ENCODE results near the gene RIPPLY2. TPM values are rescaled to one million over a fixed set of nuclear protein-coding genes. Genes with fewer than 3 reads are reported as not detected.
A peak's percentile ranks its signal among the peaks of the same experiment; 100 is the strongest.

Gene RIPPLY2
- total and polyA plus RNA-seq, 12 donors: 0.53 to 2.7 (median 0.83) TPM; not detected in 5

- no peaks in the 10 kb centered on the region for H3K27me3 ChIP-seq
- no peak overlapping the region for H3K27ac ChIP-seq
- intact Hi-C loops (cut with DNase I): no loop called here
- 82 to 88% (median 85%) methylated on average over 4 of the region's 4 CpGs for WGBS, 4 donors
- DNase-seq: no peak
- no peak overlapping the region for H3K4me3 ChIP-seq
- H3K4me1 ChIP-seq (replicated peaks in 1 of 2): peaks cover 0 to 11% of the 10 kb centered on the region in 2 donors
- no peaks in the 10 kb centered on the region for H3K9me3 ChIP-seq (replicated peaks in 1 of 3)
- TF ChIP-seq POLR2A (IDR thresholded peaks at IDR 0.05) (no peak), CTCF (IDR thresholded peaks at IDR 0.05) (no peak)
- no peaks in the 10 kb centered on the region for H3K36me3 ChIP-seq (replicated peaks in 1 of 2)
Observed at GRCh38 chr6:83878902-83879644, 25.9 kb downstream of the RIPPLY2 start.

DNA sequence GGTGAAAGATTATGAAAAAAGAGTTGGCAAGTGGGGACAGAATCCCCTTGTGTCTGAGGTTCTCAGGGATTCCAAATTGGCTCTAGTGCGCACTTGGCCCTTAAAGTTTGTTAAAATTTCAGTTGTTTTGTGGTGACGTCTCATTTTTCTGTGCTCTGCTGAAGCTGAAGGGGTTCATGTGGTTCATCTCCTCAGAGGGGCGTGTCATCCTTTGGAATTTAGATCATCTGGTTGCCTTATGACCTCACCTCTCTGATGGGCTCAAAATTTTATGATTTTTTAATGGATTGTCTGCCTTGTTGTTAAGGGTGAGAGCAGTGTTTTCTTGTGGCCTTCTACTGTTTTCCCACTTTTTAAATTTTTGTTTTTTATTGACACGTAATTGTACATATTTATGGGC is 26.6 kb downstream of the RIPPLY2 start:
- no peaks in the 10 kb centered on the region for H3K9me3 ChIP-seq (replicated peaks in 1 of 3)
- 92 to 96% (median 94%) methylated on average over 4 of the region's 4 CpGs for WGBS, 4 donors
- intact Hi-C loops (cut with DNase I): loop anchor here (5.0 to 10.0 kb wide), 2 partner anchors 343 to 345 kb away; partner anchors contain the start of gene CEP162 (in 1 of the 2)
- no peaks in the 10 kb centered on the region for H3K36me3 ChIP-seq (replicated peaks in 1 of 2)
- no peak overlapping the region for H3K27ac ChIP-seq
- H3K4me1 ChIP-seq (replicated peaks in 1 of 2): peaks cover 0 to 13% of the 10 kb centered on the region in 2 donors
- H3K27me3 ChIP-seq: no peaks in the 10 kb centered on the region
- no peak overlapping the region for H3K4me3 ChIP-seq
- DNase-seq: no peak
- TF ChIP-seq POLR2A (IDR thresholded peaks at IDR 0.05) (no peak), CTCF (IDR thresholded peaks at IDR 0.05) (no peak)

DNA sequence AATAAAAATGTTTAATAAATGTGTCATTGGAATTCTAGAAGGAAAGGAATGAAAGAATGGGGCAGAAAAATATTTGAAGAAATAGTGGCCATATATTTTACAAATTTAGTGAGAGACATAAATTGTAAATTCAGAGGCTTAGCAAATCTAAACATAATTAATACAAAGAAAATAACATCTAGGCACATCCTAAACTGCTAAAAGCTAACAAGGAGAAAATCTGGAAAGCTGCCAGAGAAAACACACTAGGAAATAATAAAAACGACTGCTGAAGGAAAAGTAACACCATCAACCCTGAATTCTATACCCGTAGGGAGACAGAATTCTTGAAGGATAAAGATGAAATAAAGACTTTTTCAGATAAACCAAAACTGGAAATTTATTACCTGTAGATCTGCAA is 30.1 kb downstream of the RIPPLY2 start:
- WGBS, 4 donors: 27 to 39% (median 31%) methylated on average over 2 of the region's 2 CpGs
- H3K27ac ChIP-seq: no peak overlapping the region
- TF ChIP-seq CTCF (IDR thresholded peaks at IDR 0.05): no peak
- no peak for TF ChIP-seq POLR2A (IDR thresholded peaks at IDR 0.05)
- DNase-seq: no peak
- peaks cover 0 to 14% of the 10 kb centered on the region in 2 donors for H3K4me1 ChIP-seq (replicated peaks in 1 of 2)
- no peak overlapping the region for H3K4me3 ChIP-seq
- H3K36me3 ChIP-seq (replicated peaks in 1 of 2): no peaks in the 10 kb centered on the region
- intact Hi-C loops (cut with DNase I): loop anchor here (5.0 to 10.0 kb wide), 2 partner anchors 339 to 342 kb away; partner anchors contain the start of gene CEP162 (in 1 of the 2)
- H3K9me3 ChIP-seq (replicated peaks in 1 of 3): no peaks in the 10 kb centered on the region
- H3K27me3 ChIP-seq: no peaks in the 10 kb centered on the region

GRCh38 chr6:83884523-83884922 is 31.4 kb downstream of the RIPPLY2 start:
- 5 to 8% (median 7%) methylated on average over 4 of the region's 4 CpGs for WGBS, 4 donors
- H3K27ac ChIP-seq: no peak overlapping the region
- H3K9me3 ChIP-seq (replicated peaks in 1 of 3): no peaks in the 10 kb centered on the region
- intact Hi-C loops (cut with DNase I): loop anchor here (5.0 to 10.0 kb wide), 2 partner anchors 338 to 340 kb away; partner anchors contain the start of gene CEP162 (in 1 of the 2)
- H3K4me1 ChIP-seq (replicated peaks in 1 of 2): peaks cover 0 to 14% of the 10 kb centered on the region in 2 donors
- DNase-seq: no peak
- TF ChIP-seq CTCF (IDR thresholded peaks at IDR 0.05) (peak; percentile 46 to 87 (median 73)), POLR2A (IDR thresholded peaks at IDR 0.05) (no peak)
- H3K36me3 ChIP-seq (replicated peaks in 1 of 2): no peaks in the 10 kb centered on the region
- no peak overlapping the region for H3K4me3 ChIP-seq
- no peaks in the 10 kb centered on the region for H3K27me3 ChIP-seq

Data from adrenal gland (tissue), 12 donors.